ENCODE data around the gene PIM1. TPM values are rescaled to one million over a fixed set of nuclear protein-coding genes. Genes with fewer than 3 reads are reported as not detected.
"Not testable (repeated sequence)": the region's sequence is repeated elsewhere in the genome, so short reads cannot be mapped to it uniquely, and the experiment has no call there.

The PIM1 gene
- total RNA-seq, 1 donor from 2014 or later, result 9.1 TPM

- no peak overlapping the region for H3K27ac ChIP-seq
- no peak overlapping the region for H3K27ac Mint-ChIP-seq
- no peak for DNase-seq (ENCODE audit: low spot score)
Observed at GRCh38 chr6:37188962-37189510, 19.1 kb downstream of the PIM1 start.

GRCh38 chr6:37190159-37190535 is 20.2 kb downstream of the PIM1 start:
- Histone ChIP-seq H3K79me2 (ENCODE audit: low read depth) (no peaks in the 10 kb centered on the region), H3K36me3 (no peaks in the 10 kb centered on the region), H3K4me3 (no peak overlapping the region), H3K9ac (no peak overlapping the region), H3K4me1 (no peaks in the 10 kb centered on the region), H3K27ac (no peak overlapping the region), H3F3A (ENCODE audit: low read depth) (no peaks in the 10 kb centered on the region), H3K9me3 (ENCODE audit: low read depth) (no peaks in the 10 kb centered on the region), H2AFZ (replicated peaks) (no peak overlapping the region), H4K20me1 (ENCODE audit: low read depth) (no peaks in the 10 kb centered on the region), H3K4me2 (no peak overlapping the region), H3K27me3 (no peaks in the 10 kb centered on the region)
- Mint-ChIP-seq H3K27me3 (ENCODE audit: insufficient read depth, low read depth) (peaks cover 2% of the 10 kb centered on the region), H3K36me3 (no peaks in the 10 kb centered on the region), H3K27ac (no peak overlapping the region), H3K4me1 (peaks cover 2% of the 10 kb centered on the region), H3K4me3 (no peak overlapping the region), H3K9me3 (no peaks in the 10 kb centered on the region)
- DNase-seq (ENCODE audit: low spot score), result no peak
- TF ChIP-seq EZH2 (IDR thresholded peaks at IDR 0.05), result no peak
- no peak for TF ChIP-seq CTCF (IDR thresholded peaks at IDR 0.05)
- no peak for TF ChIP-seq EZH2phosphoT487 (IDR thresholded peaks at IDR 0.05)

More at GRCh38 chr6:37188962-37189510, 19.1 kb downstream of the PIM1 start:
- no peak for TF ChIP-seq CTCF (IDR thresholded peaks at IDR 0.05)
- no peak for TF ChIP-seq EZH2 (IDR thresholded peaks at IDR 0.05)
- TF ChIP-seq EZH2phosphoT487 (IDR thresholded peaks at IDR 0.05), result no peak
- H3K27me3 Mint-ChIP-seq (ENCODE audit: insufficient read depth, low read depth), result peaks cover 2% of the 10 kb centered on the region
- no peaks in the 10 kb centered on the region for H3K9me3 Mint-ChIP-seq
- Histone ChIP-seq H4K20me1 (ENCODE audit: low read depth) (no peaks in the 10 kb centered on the region), H3K36me3 (no peaks in the 10 kb centered on the region), H3K4me3 (no peak overlapping the region), H3F3A (ENCODE audit: low read depth) (no peaks in the 10 kb centered on the region), H3K79me2 (ENCODE audit: low read depth) (no peaks in the 10 kb centered on the region), H3K4me2 (no peak overlapping the region), H3K9me3 (ENCODE audit: low read depth) (no peaks in the 10 kb centered on the region), H3K4me1 (no peaks in the 10 kb centered on the region), H2AFZ (replicated peaks) (no peak overlapping the region), H3K27me3 (no peaks in the 10 kb centered on the region), H3K9ac (no peak overlapping the region)
- peaks cover 2% of the 10 kb centered on the region for H3K4me1 Mint-ChIP-seq
- H3K36me3 Mint-ChIP-seq, result no peaks in the 10 kb centered on the region
- H3K4me3 Mint-ChIP-seq, result no peak overlapping the region

DNA sequence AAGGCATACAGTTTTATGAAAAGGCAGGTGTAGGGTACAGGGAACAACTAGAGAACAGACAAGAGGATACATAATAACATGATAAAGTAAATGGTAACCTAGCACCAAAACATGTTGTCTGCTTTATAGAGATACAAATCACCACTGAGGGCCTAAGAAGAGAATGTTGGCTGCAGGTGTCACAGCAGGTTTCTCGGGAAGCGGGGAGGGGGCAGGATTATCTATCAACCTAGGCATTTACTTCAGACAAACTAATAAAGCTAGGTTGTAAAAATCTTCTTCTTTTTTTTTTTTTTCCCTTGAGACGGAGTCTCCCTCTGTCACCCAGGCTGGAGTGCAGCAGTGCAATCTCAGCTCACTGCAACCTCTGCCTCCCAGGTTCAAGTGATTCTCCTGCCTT is 22.7 kb downstream of the PIM1 start:
- no peaks in the 10 kb centered on the region for H3K9me3 Mint-ChIP-seq
- H3K4me3 Mint-ChIP-seq, result no peak overlapping the region
- Histone ChIP-seq H2AFZ (replicated peaks) (no peak overlapping the region), H3F3A (ENCODE audit: low read depth) (no peaks in the 10 kb centered on the region), H3K4me2 (no peak overlapping the region), H3K27me3 (no peaks in the 10 kb centered on the region), H3K27ac (no peak overlapping the region), H3K9me3 (ENCODE audit: low read depth) (no peaks in the 10 kb centered on the region), H3K4me1 (no peaks in the 10 kb centered on the region), H4K20me1 (ENCODE audit: low read depth) (no peaks in the 10 kb centered on the region), H3K9ac (no peak overlapping the region), H3K4me3 (no peak overlapping the region), H3K79me2 (ENCODE audit: low read depth) (no peaks in the 10 kb centered on the region), H3K36me3 (no peaks in the 10 kb centered on the region)
- no peaks in the 10 kb centered on the region for H3K27me3 Mint-ChIP-seq (ENCODE audit: insufficient read depth, low read depth)
- no peaks in the 10 kb centered on the region for H3K36me3 Mint-ChIP-seq
- H3K4me1 Mint-ChIP-seq, result peaks cover 2% of the 10 kb centered on the region
- TF ChIP-seq EZH2 (IDR thresholded peaks at IDR 0.05) (no peak), CTCF (IDR thresholded peaks at IDR 0.05) (no peak), EZH2phosphoT487 (IDR thresholded peaks at IDR 0.05) (no peak)
- DNase-seq (ENCODE audit: low spot score), result no peak
- no peak overlapping the region for H3K27ac Mint-ChIP-seq

DNA sequence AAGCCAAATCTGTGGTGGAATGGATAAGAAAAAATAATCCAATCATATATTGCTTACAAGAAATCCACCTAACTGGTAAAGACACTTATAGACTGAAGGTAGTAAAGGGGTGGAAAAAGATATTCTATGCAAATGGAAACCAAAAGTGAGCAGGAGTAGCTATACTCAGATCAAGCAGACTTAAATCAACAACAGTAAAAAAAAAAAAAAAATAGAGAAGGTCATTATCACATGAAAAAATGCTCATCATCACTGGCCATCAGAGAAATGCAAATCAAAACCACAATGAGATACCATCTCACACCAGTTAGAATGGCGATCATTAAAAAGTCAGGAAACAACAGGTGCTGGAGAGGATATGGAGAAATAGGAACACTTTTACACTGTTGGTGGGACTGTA is 24.9 kb downstream of the PIM1 start:
- not testable (repeated sequence) for H3K4me1 Mint-ChIP-seq; H3K4me3 Mint-ChIP-seq; H3K36me3 ChIP-seq; H3K27ac Mint-ChIP-seq; H3K27me3 ChIP-seq; H3K9me3 ChIP-seq (ENCODE audit: low read depth); H3K27me3 Mint-ChIP-seq (ENCODE audit: insufficient read depth, low read depth); H3K4me1 ChIP-seq; H3K4me2 ChIP-seq; H3K36me3 Mint-ChIP-seq; H3K4me3 ChIP-seq; H4K20me1 ChIP-seq (ENCODE audit: low read depth); H3K27ac ChIP-seq; H3F3A ChIP-seq (ENCODE audit: low read depth); H3K9me3 Mint-ChIP-seq; H2AFZ ChIP-seq (replicated peaks); H3K9ac ChIP-seq; H3K79me2 ChIP-seq (ENCODE audit: low read depth); DNase-seq (ENCODE audit: low spot score)

- H3F3A ChIP-seq (ENCODE audit: low read depth); H2AFZ ChIP-seq (replicated peaks); H3K79me2 ChIP-seq (ENCODE audit: low read depth); H3K27me3 Mint-ChIP-seq (ENCODE audit: insufficient read depth, low read depth); H3K4me2 ChIP-seq; DNase-seq (ENCODE audit: low spot score); H3K9me3 ChIP-seq (ENCODE audit: low read depth); H4K20me1 ChIP-seq (ENCODE audit: low read depth); H3K9me3 Mint-ChIP-seq; H3K27me3 ChIP-seq; H3K36me3 Mint-ChIP-seq; H3K36me3 ChIP-seq; H3K27ac ChIP-seq; H3K9ac ChIP-seq; H3K4me3 ChIP-seq; H3K27ac Mint-ChIP-seq; H3K4me1 Mint-ChIP-seq; H3K4me3 Mint-ChIP-seq; H3K4me1 ChIP-seq: not testable (repeated sequence)
Observed at GRCh38 chr6:37196451-37196850, 26.5 kb downstream of the PIM1 start.
